ENCODE measurements around the gene PPP1CC.

The PPP1CC gene

DNA sequence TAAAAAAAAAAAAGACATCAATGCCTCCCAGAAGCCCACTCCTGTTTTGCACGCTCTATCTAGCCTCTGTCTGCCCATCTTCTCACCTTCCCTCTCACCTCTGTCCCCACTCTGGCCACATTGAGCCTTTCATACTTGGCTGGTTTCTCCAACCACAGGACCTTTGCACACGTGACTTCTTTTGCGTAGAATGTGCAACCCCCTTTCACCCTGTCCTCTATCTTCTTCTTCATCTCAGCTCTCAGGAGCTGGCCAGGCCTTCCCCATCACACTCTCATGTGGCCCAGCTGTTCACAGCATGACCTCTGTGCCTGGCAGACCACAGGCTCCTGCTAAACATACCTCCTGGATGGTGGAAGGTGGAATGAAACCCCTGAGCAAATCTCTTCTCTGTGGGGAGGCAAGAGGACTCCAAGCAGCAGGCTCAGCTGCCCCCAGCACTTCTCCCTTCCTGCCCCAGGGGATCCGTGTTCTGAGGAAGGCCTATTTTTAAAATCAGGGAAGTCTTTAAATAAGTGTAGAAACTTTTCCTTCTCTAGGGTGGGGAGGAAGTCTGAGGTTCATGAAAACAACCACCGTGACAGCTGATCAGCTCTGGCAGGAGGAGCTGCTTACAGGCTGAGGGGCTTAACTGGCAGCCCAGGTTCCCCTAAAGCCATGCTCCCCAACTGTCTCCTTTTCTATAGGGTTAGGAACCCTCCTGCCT lies 65.3 kb downstream of the PPP1CC start:
- Histone ChIP-seq H3K9me3 (no peaks in the 10 kb centered on the region), H3K27me3 (peaks cover 1% of the 10 kb centered on the region), H3K4me3 (ENCODE audit: low read depth in 1 of 2, low read length in 1 of 2) (peak overlapping the region; percentile 0 to 19), H3K27ac (peak overlapping the region; percentile 86), H3K4me1 (ENCODE audit: control insufficient read depth in 1 of 2, insufficient read depth in 1 of 2, low read depth in 1 of 2, low read length in 1 of 2) (peaks cover 21 to 28% of the 10 kb centered on the region in 2 experiments), H3K36me3 (peaks cover 38% of the 10 kb centered on the region)
- TF ChIP-seq, protein P1, sequence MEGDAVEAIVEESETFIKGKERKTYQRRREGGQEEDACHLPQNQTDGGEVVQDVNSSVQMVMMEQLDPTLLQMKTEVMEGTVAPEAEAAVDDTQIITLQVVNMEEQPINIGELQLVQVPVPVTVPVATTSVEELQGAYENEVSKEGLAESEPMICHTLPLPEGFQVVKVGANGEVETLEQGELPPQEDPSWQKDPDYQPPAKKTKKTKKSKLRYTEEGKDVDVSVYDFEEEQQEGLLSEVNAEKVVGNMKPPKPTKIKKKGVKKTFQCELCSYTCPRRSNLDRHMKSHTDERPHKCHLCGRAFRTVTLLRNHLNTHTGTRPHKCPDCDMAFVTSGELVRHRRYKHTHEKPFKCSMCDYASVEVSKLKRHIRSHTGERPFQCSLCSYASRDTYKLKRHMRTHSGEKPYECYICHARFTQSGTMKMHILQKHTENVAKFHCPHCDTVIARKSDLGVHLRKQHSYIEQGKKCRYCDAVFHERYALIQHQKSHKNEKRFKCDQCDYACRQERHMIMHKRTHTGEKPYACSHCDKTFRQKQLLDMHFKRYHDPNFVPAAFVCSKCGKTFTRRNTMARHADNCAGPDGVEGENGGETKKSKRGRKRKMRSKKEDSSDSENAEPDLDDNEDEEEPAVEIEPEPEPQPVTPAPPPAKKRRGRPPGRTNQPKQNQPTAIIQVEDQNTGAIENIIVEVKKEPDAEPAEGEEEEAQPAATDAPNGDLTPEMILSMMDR (IDR thresholded peaks at IDR 0.05): no peak

DNA sequence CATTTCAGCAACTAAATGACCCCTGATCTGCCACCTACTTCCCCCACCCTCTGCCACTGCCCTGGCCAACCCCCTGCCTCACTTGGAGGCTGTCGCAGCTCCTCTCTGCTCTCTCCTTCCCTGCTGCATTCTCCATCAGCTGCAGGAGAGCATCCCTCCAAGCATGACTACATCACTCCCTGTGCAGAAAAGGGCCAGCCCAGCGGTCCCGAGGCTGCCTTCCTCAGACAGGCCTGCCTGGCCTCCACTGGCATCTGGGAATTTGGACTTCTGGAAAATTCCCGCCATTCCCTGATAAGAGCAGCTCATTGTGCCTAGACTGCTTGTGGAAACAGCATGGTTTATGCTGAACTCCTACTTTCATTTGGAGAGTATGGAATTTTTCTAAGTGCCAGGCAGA lies 66.5 kb downstream of the PPP1CC start:
- Histone ChIP-seq H3K9me3 (no peaks in the 10 kb centered on the region), H3K4me1 (ENCODE audit: control insufficient read depth in 1 of 2, insufficient read depth in 1 of 2, low read depth in 1 of 2, low read length in 1 of 2) (peaks cover 21 to 28% of the 10 kb centered on the region in 2 experiments), H3K36me3 (peaks cover 32% of the 10 kb centered on the region), H3K4me3 (ENCODE audit: low read depth in 1 of 2, low read length in 1 of 2) (no peak overlapping the region), H3K27me3 (no peaks in the 10 kb centered on the region), H3K27ac (peak overlapping the region; percentile 30)
- TF ChIP-seq, protein P1 (IDR thresholded peaks at IDR 0.05): no peak

DNA sequence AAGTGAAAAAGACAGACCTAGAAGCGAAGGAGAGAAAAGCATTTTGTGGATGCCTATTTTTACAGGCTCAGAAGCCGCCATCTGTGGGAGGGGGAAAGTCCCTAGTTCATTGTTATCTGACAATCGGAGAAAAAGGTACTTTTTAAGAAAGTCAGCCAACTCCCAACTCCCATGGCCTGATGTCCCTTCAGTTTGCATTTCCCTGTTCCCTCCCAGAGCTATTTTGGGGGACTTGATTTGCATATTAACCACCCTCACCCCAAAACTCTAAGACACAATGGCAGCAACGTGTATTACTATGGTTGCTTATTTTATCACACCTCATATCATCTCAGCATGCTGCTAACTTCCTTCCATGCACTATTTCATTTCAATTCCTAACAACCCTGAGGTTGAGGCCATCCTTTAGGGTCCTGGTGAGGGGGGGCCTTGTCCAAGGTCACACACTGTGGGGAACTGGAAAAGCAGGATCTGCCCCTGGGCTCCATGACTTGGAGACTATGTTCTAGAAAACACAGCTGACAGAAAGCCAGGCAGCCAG lies 72.5 kb downstream of the PPP1CC start:
- no peaks in the 10 kb centered on the region for H3K27me3 ChIP-seq
- no peaks in the 10 kb centered on the region for H3K4me1 ChIP-seq (ENCODE audit: control insufficient read depth in 1 of 2, insufficient read depth in 1 of 2, low read depth in 1 of 2, low read length in 1 of 2)
- peaks cover 37% of the 10 kb centered on the region for H3K36me3 ChIP-seq
- no peak overlapping the region for H3K27ac ChIP-seq
- no peak overlapping the region for H3K4me3 ChIP-seq (ENCODE audit: low read depth in 1 of 2, low read length in 1 of 2)
- TF ChIP-seq, protein P1 (IDR thresholded peaks at IDR 0.05): no peak
- no peaks in the 10 kb centered on the region for H3K9me3 ChIP-seq
